ENCODE data around the gene TMEM202. TPM values are rescaled to one million over a fixed set of nuclear protein-coding genes. Genes with fewer than 3 reads are reported as not detected.

The TMEM202 gene
- total and polyA plus RNA-seq, 2 experiments from 2014 or later = not detected

GRCh38 chr15:72368899-72369298, 29.2 kb upstream of the TMEM202 start (continued):
- TF ChIP-seq, protein P1, sequence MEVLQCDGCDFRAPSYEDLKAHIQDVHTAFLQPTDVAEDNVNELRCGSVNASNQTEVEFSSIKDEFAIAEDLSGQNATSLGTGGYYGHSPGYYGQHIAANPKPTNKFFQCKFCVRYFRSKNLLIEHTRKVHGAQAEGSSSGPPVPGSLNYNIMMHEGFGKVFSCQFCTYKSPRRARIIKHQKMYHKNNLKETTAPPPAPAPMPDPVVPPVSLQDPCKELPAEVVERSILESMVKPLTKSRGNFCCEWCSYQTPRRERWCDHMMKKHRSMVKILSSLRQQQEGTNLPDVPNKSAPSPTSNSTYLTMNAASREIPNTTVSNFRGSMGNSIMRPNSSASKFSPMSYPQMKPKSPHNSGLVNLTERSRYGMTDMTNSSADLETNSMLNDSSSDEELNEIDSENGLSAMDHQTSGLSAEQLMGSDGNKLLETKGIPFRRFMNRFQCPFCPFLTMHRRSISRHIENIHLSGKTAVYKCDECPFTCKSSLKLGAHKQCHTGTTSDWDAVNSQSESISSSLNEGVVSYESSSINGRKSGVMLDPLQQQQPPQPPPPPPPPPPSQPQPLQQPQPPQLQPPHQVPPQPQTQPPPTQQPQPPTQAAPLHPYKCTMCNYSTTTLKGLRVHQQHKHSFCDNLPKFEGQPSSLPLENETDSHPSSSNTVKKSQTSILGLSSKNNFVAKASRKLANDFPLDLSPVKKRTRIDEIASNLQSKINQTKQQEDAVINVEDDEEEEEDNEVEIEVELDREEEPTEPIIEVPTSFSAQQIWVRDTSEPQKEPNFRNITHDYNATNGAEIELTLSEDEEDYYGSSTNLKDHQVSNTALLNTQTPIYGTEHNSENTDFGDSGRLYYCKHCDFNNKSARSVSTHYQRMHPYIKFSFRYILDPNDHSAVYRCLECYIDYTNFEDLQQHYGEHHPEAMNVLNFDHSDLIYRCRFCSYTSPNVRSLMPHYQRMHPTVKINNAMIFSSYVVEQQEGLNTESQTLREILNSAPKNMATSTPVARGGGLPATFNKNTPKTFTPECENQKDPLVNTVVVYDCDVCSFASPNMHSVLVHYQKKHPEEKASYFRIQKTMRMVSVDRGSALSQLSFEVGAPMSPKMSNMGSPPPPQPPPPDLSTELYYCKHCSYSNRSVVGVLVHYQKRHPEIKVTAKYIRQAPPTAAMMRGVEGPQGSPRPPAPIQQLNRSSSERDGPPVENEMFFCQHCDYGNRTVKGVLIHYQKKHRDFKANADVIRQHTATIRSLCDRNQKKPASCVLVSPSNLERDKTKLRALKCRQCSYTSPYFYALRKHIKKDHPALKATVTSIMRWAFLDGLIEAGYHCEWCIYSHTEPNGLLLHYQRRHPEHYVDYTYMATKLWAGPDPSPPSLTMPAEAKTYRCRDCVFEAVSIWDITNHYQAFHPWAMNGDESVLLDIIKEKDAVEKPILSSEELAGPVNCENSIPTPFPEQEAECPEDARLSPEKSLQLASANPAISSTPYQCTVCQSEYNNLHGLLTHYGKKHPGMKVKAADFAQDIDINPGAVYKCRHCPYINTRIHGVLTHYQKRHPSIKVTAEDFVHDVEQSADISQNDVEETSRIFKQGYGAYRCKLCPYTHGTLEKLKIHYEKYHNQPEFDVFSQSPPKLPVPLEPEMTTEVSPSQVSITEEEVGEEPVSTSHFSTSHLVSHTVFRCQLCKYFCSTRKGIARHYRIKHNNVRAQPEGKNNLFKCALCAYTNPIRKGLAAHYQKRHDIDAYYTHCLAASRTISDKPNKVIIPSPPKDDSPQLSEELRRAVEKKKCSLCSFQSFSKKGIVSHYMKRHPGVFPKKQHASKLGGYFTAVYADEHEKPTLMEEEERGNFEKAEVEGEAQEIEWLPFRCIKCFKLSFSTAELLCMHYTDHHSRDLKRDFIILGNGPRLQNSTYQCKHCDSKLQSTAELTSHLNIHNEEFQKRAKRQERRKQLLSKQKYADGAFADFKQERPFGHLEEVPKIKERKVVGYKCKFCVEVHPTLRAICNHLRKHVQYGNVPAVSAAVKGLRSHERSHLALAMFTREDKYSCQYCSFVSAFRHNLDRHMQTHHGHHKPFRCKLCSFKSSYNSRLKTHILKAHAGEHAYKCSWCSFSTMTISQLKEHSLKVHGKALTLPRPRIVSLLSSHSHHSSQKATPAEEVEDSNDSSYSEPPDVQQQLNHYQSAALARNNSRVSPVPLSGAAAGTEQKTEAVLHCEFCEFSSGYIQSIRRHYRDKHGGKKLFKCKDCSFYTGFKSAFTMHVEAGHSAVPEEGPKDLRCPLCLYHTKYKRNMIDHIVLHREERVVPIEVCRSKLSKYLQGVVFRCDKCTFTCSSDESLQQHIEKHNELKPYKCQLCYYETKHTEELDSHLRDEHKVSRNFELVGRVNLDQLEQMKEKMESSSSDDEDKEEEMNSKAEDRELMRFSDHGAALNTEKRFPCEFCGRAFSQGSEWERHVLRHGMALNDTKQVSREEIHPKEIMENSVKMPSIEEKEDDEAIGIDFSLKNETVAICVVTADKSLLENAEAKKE (CRISPR knock-in tag; IDR thresholded peaks at IDR 0.05) = no peak
- TF ChIP-seq CREB1 (CRISPR knock-in tag; IDR thresholded peaks at IDR 0.05; ENCODE audit: low read depth) (no peak), EZH2 (IDR thresholded peaks at IDR 0.05; ENCODE audit: low read depth, unreplicated experiment) (no peak), CTCF (conservative IDR thresholded peaks at IDR 0.05; ENCODE audit: low read depth in 2 of 2) (no peak), STAT1 (IDR thresholded peaks at IDR 0.05; ENCODE audit: unreplicated experiment) (no peak), EZH2phosphoT487 (IDR thresholded peaks at IDR 0.05; ENCODE audit: unreplicated experiment) (no peak), ZNF114 (CRISPR knock-in tag; IDR thresholded peaks at IDR 0.05) (no peak), NANOG (IDR thresholded peaks at IDR 0.05; ENCODE audit: borderline replicate concordance) (no peak), JUNB (IDR thresholded peaks at IDR 0.05; ENCODE audit: unreplicated experiment) (no peak)
- TF ChIP-seq, protein P2, sequence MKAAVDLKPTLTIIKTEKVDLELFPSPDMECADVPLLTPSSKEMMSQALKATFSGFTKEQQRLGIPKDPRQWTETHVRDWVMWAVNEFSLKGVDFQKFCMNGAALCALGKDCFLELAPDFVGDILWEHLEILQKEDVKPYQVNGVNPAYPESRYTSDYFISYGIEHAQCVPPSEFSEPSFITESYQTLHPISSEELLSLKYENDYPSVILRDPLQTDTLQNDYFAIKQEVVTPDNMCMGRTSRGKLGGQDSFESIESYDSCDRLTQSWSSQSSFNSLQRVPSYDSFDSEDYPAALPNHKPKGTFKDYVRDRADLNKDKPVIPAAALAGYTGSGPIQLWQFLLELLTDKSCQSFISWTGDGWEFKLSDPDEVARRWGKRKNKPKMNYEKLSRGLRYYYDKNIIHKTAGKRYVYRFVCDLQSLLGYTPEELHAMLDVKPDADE (IDR thresholded peaks at IDR 0.05) = no peak
